ENCODE results near the gene SHMT1. TPM values are rescaled to one million over a fixed set of nuclear protein-coding genes. Genes with fewer than 3 reads are reported as not detected.
"Not testable (repeated sequence)": the region's sequence is repeated elsewhere in the genome, so short reads cannot be mapped to it uniquely, and the experiment has no call there.

SHMT1 gene
- polyA plus RNA-seq, 3 donors, result 4.2 to 17.9 (median 16.6) TPM

DNA sequence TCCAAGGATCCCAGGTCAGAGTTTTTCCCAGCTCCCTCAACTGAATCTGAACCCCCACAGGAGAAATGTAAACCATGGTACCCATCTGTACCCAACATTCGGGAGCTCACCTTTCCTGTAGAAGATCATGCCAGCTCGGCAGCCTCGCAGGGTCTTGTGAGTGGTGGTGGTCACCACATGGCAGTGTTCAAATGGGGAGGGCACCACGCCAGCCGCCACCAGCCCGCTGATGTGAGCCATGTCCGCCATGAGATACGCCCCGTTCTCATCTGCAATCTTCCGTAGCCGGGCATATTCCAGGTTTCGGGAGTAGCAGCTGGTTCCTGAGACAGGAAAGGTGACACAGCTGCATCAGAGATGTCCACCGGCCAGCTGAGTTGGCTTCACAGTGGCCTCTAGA, 23.4 kb downstream of the SHMT1 start:
- H3K9ac ChIP-seq (ENCODE audit: insufficient read depth, low read length, poor library complexity, severe bottlenecking), result no peak overlapping the region
- intact Hi-C loops (cut with micrococcal nuclease), result no loop called here
- Mint-ChIP-seq H3K36me3 (peaks cover 36 to 69% of the 10 kb centered on the region in 2 donors), H3K27ac (no peak overlapping the region), H3K27me3 (ENCODE audit: low read depth in 3 of 3) (no peaks in the 10 kb centered on the region), H3K9me3 (peaks cover 0 to 6% (median 0%) of the 10 kb centered on the region in 7 donors), H3K4me1 (no peaks in the 10 kb centered on the region), H3K4me3 (no peak overlapping the region)
- DNase-seq, result no peak
- TF ChIP-seq, protein P1, sequence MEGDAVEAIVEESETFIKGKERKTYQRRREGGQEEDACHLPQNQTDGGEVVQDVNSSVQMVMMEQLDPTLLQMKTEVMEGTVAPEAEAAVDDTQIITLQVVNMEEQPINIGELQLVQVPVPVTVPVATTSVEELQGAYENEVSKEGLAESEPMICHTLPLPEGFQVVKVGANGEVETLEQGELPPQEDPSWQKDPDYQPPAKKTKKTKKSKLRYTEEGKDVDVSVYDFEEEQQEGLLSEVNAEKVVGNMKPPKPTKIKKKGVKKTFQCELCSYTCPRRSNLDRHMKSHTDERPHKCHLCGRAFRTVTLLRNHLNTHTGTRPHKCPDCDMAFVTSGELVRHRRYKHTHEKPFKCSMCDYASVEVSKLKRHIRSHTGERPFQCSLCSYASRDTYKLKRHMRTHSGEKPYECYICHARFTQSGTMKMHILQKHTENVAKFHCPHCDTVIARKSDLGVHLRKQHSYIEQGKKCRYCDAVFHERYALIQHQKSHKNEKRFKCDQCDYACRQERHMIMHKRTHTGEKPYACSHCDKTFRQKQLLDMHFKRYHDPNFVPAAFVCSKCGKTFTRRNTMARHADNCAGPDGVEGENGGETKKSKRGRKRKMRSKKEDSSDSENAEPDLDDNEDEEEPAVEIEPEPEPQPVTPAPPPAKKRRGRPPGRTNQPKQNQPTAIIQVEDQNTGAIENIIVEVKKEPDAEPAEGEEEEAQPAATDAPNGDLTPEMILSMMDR (IDR thresholded peaks at IDR 0.05), result no peak
- no peaks in the 10 kb centered on the region for H3K27me3 ChIP-seq (ENCODE audit: control insufficient read depth in 2 of 2, insufficient read depth in 2 of 2, low read length in 2 of 2)
- no peaks in the 10 kb centered on the region for H4K20me1 ChIP-seq (ENCODE audit: insufficient read depth, low read length)
- H3K36me3 ChIP-seq (replicated peaks in 1 of 2; ENCODE audit: control insufficient read depth in 1 of 2, insufficient read depth in 2 of 2, low read length in 2 of 2), result peaks cover 22 to 24% of the 10 kb centered on the region in 2 donors
- H3K4me1 ChIP-seq (ENCODE audit: control insufficient read depth in 1 of 2, insufficient read depth in 2 of 2, low read length in 2 of 2), result no peaks in the 10 kb centered on the region
- H3K79me2 ChIP-seq (ENCODE audit: insufficient read depth, low read length), result no peaks in the 10 kb centered on the region
- H3K27ac ChIP-seq (ENCODE audit: low read depth in 1 of 2, low read length in 2 of 2), result no peak overlapping the region
- WGBS (ENCODE audit: insufficient coverage), result 99% methylated on average over 8 of the region's 13 CpGs
- no peak overlapping the region for H3K4me3 ChIP-seq (replicated peaks in 1 of 3; ENCODE audit: low read depth in 2 of 3, low read length in 3 of 3)
- no peaks in the 10 kb centered on the region for H3K9me3 ChIP-seq (replicated peaks in 1 of 2; ENCODE audit: control insufficient read depth in 1 of 2, insufficient read depth in 1 of 2, low read length in 2 of 2)
- no peak overlapping the region for H3K4me2 ChIP-seq (replicated peaks; ENCODE audit: extremely low read depth, low read length, poor library complexity, severe bottlenecking)
- no peak overlapping the region for H2AFZ ChIP-seq (ENCODE audit: insufficient read depth, low read depth, low read length, poor library complexity, severe bottlenecking)

DNA sequence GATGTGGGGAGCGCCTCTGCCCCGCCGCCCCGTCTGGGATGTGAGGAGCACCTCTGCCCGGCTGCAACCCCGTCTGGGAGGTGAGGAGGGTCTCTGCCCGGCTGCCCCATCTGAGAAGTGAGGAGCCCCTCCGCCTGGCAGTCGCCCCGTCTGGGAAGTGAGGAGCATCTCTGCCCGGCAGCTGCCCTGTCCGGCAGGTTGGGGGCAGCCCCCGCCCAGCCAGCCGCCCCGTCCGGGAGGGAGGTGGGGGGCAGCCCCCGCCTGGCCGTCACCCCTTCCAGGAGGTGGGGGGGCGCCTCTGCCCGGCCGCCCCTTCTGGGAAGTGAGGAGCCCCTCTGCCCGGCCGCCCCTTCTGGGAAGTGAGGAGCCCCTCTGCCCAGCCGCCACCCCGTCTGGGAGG, 25.2 kb downstream of the SHMT1 start:
- H3K9ac ChIP-seq (ENCODE audit: insufficient read depth, low read length, poor library complexity, severe bottlenecking); H3K4me1 Mint-ChIP-seq; H2AFZ ChIP-seq (ENCODE audit: insufficient read depth, low read depth, low read length, poor library complexity, severe bottlenecking); H3K27ac Mint-ChIP-seq; H3K4me1 ChIP-seq (ENCODE audit: control insufficient read depth in 1 of 2, insufficient read depth in 2 of 2, low read length in 2 of 2); H3K4me2 ChIP-seq (replicated peaks; ENCODE audit: extremely low read depth, low read length, poor library complexity, severe bottlenecking); H4K20me1 ChIP-seq (ENCODE audit: insufficient read depth, low read length); H3K4me3 Mint-ChIP-seq; H3K9me3 ChIP-seq (replicated peaks in 1 of 2; ENCODE audit: control insufficient read depth in 1 of 2, insufficient read depth in 1 of 2, low read length in 2 of 2); H3K4me3 ChIP-seq (replicated peaks in 1 of 3; ENCODE audit: low read depth in 2 of 3, low read length in 3 of 3); H3K9me3 Mint-ChIP-seq; intact Hi-C loops (cut with micrococcal nuclease); H3K27me3 Mint-ChIP-seq (ENCODE audit: low read depth in 3 of 3); H3K27ac ChIP-seq (ENCODE audit: low read depth in 1 of 2, low read length in 2 of 2); DNase-seq; H3K79me2 ChIP-seq (ENCODE audit: insufficient read depth, low read length); H3K27me3 ChIP-seq (ENCODE audit: control insufficient read depth in 2 of 2, insufficient read depth in 2 of 2, low read length in 2 of 2): not testable (repeated sequence)
- WGBS (ENCODE audit: insufficient coverage), result 98% methylated on average over 10 of the region's 25 CpGs
- peaks cover 29 to 30% of the 10 kb centered on the region in 2 donors for H3K36me3 ChIP-seq (replicated peaks in 1 of 2; ENCODE audit: control insufficient read depth in 1 of 2, insufficient read depth in 2 of 2, low read length in 2 of 2)
- H3K36me3 Mint-ChIP-seq, result peaks cover 36 to 75% of the 10 kb centered on the region in 2 donors

All from CD14-positive monocyte (primary cell).